GM23248 (cell line): ENCODE data around the gene OTUD6A.

Experiments used
- EZH2 ChIP-seq: fragments of 200-600 bp; sonication (generic); IDR thresholded peaks from 2 replicates; pipeline ENCODE4 v1.6.1; 2018; ENCODE audit warnings: antibody characterized with exemption, mild to moderate bottlenecking; ENCODE audit not compliant: insufficient read depth, poor library complexity, severe bottlenecking
- EZH2phosphoT487 ChIP-seq: fragments of 200-600 bp; sonication (generic); IDR thresholded peaks from 2 replicates; pipeline ENCODE4 v1.6.1; 2018; ENCODE audit warnings: antibody characterized with exemption, moderate library complexity, mild to moderate bottlenecking, low read depth; ENCODE audit not compliant: insufficient read depth

DNA sequence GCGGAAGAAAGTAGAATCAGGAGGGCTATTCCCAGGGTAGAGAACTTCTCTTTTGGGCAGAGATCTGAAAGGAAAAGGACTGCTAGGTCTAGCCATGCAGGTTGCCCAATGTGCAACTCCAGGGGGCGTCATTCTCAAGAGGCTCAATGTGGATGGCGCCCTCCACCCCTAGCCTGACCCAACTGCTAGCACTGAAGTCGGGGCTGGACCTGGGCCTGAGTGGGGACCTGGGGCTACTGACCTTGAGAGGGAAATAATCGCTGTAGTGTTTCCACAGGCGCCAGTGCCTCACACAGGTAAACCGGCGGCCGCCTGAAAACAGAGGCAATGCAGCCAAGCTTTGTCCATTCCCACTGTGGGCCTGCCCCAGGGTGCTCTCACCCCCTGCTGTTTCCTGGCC, 18.6 kb upstream of the OTUD6A start:
- TF ChIP-seq EZH2 (no peak), EZH2phosphoT487 (no peak)
